Activated naive CD8-positive, alpha-beta T cell treated with anti-CD3 and anti-CD28 coated beads, Interleukin-2, amount 10 ng/mL, durations not matched to agents 7 days and 5 days (primary cell): ENCODE results near the gene BAZ2A. TPM values are rescaled to one million over a fixed set of nuclear protein-coding genes. Genes with fewer than 3 reads are reported as not detected.
"Not testable (repeated sequence)": the region's sequence is repeated elsewhere in the genome, so short reads cannot be mapped to it uniquely, and the experiment has no call there.

ENCODE experiments used
- ATAC-seq: fragments of 150-1000 bp; cut with Tn5 transposase; one replicate; pipeline ENCODE4 v1.10.0; 2021; ENCODE audit warnings: low read depth, moderate library complexity
- POLR2A ChIA-PET: fragments of 350-600 bp; sonication (Branson Sonifier 250); formaldehyde crosslinking; loops from one replicate; lab custom pipeline; 2021; ENCODE audit warnings: antibody characterized with exemption; lab: Charles Lee
- DNase-seq: peaks from one replicate; pipeline ENCODE4 v3.0.0; 2021
- H3K27ac Mint-ChIP-seq: one replicate; pipeline ENCODE4 v1.8.0; 2022; ENCODE audit warnings: mild to moderate bottlenecking, mixed read lengths
- H3K27me3 Mint-ChIP-seq: one replicate; pipeline ENCODE4 v1.8.0; 2022; ENCODE audit warnings: mild to moderate bottlenecking, moderate library complexity, mixed read lengths
- H3K36me3 Mint-ChIP-seq: one replicate; pipeline ENCODE4 v1.8.0; 2021; ENCODE audit warnings: mild to moderate bottlenecking, mixed read lengths
- H3K4me1 Mint-ChIP-seq: one replicate; pipeline ENCODE4 v1.8.0; 2021; ENCODE audit warnings: mixed read lengths
- H3K4me3 Mint-ChIP-seq: one replicate; pipeline ENCODE4 v1.8.0; 2022; ENCODE audit warnings: mild to moderate bottlenecking, moderate library complexity, mixed read lengths
- H3K9me3 Mint-ChIP-seq: one replicate; pipeline ENCODE4 v1.8.0; 2021; ENCODE audit warnings: mixed read lengths
- total RNA-seq, 2 experiments: library from RNA; stranded (reverse); gene quantifications; one replicate each; pipeline ENCODE4 v1.2.3, GENCODE V29; 2021

BAZ2A gene
- 100 to 1,000 TPM; 139 to 145 TPM for total RNA-seq

- Mint-ChIP-seq H3K4me1 (peaks cover 64% of the 10 kb centered on the region), H3K36me3 (peaks cover 12% of the 10 kb centered on the region), H3K27me3 (no peaks in the 10 kb centered on the region), H3K4me3 (peak within 1 kb of the TSS; percentile 84), H3K27ac (peak within 1 kb of the TSS; percentile 86), H3K9me3 (no peaks in the 10 kb centered on the region)
- DNase-seq (peak; percentile 88), ATAC-seq (peak; percentile 70)
- POLR2A ChIA-PET: interaction anchor here (1.2 to 3.4 kb wide), 5 partner anchors 15 to 270 kb away, joined by 6 to 33 read pairs (median 14); partner anchors contain the start of genes ATP5F1B, PTGES3, RBMS2 and STAT2
These were observed at the start of gene BAZ2A for GRCh38 chr12:56630180-56630632. TSS of gene BAZ2A (minus strand) at chr12:56630326. CDS start at chr12:56617530, 12,796 bp downstream.

GRCh38 chr12:56678852-56679251 lies 48.7 kb upstream of the BAZ2A start:
- Mint-ChIP-seq H3K4me1 (peaks cover 32% of the 10 kb centered on the region), H3K27ac (no peak overlapping the region), H3K36me3 (peaks cover 24% of the 10 kb centered on the region), H3K9me3 (no peaks in the 10 kb centered on the region), H3K27me3 (no peaks in the 10 kb centered on the region), H3K4me3 (no peak overlapping the region)
- POLR2A ChIA-PET: interaction anchor here (0.7 to 3.3 kb wide), 5 partner anchors 9 to 50 kb away, joined by 3 to 14 read pairs (median 5); partner anchors contain the start of genes ATP5F1B and PTGES3
- DNase-seq (peak; percentile 8), ATAC-seq (no peak)

- no peak for ATAC-seq
- Mint-ChIP-seq H3K27me3 (no peaks in the 10 kb centered on the region), H3K36me3 (peaks cover 22% of the 10 kb centered on the region), H3K27ac (no peak overlapping the region), H3K4me1 (peaks cover 32% of the 10 kb centered on the region), H3K4me3 (no peak overlapping the region), H3K9me3 (no peaks in the 10 kb centered on the region)
- no peak for DNase-seq
- POLR2A ChIA-PET: interaction anchor here (0.8 to 3.3 kb wide), 3 partner anchors 11 to 49 kb away, joined by 3 to 14 read pairs (median 6); partner anchors contain the start of genes ATP5F1B and PTGES3
These were observed 47.6 kb upstream of the BAZ2A start for GRCh38 chr12:56677680-56678079.

GRCh38 chr12:56676851-56677580 lies 46.9 kb upstream of the BAZ2A start:
- Mint-ChIP-seq H3K36me3 (peaks cover 24% of the 10 kb centered on the region), H3K27ac (no peak overlapping the region), H3K4me3 (no peak overlapping the region), H3K4me1 (peaks cover 33% of the 10 kb centered on the region), H3K9me3 (no peaks in the 10 kb centered on the region), H3K27me3 (no peaks in the 10 kb centered on the region)
- DNase-seq (peak; percentile 18), ATAC-seq (peak; percentile 47)
- POLR2A ChIA-PET: interaction anchor here (1.9 to 3.3 kb wide), 2 partner anchors 11 to 48 kb away, joined by 7 to 14 read pairs; partner anchors contain the start of genes NACA and PTGES3

GRCh38 chr12:56671608-56672007 lies 41.5 kb upstream of the BAZ2A start:
- H3K4me3 Mint-ChIP-seq: no peak overlapping the region
- peaks cover 27% of the 10 kb centered on the region for H3K4me1 Mint-ChIP-seq
- POLR2A ChIA-PET: interaction anchor here (0.6 kb wide), 1 partner anchor 54 kb away, joined by 3 read pairs; the partner anchor contains the start of gene NACA

GRCh38 chr12:56670836-56671235 lies 40.7 kb upstream of the BAZ2A start:
- peaks cover 25% of the 10 kb centered on the region for H3K4me1 Mint-ChIP-seq
- no peak overlapping the region for H3K4me3 Mint-ChIP-seq
- POLR2A ChIA-PET: no interaction called here
- DNase-seq (peak; percentile 8), ATAC-seq (no peak)
- H3K9me3 Mint-ChIP-seq: no peaks in the 10 kb centered on the region
- H3K27ac Mint-ChIP-seq: no peak overlapping the region
- H3K27me3 Mint-ChIP-seq: no peaks in the 10 kb centered on the region
- peaks cover 35% of the 10 kb centered on the region for H3K36me3 Mint-ChIP-seq

More at GRCh38 chr12:56671608-56672007, 41.5 kb upstream of the BAZ2A start:
- no peaks in the 10 kb centered on the region for H3K27me3 Mint-ChIP-seq
- peaks cover 32% of the 10 kb centered on the region for H3K36me3 Mint-ChIP-seq
- ATAC-seq (no peak), DNase-seq (no peak)
- H3K9me3 Mint-ChIP-seq: no peaks in the 10 kb centered on the region
- peak overlapping the region; percentile 31 for H3K27ac Mint-ChIP-seq

GRCh38 chr12:56668197-56668457 lies 38.0 kb upstream of the BAZ2A start:
- DNase-seq (no peak), ATAC-seq (no peak)
- peaks cover 42% of the 10 kb centered on the region for H3K36me3 Mint-ChIP-seq
- H3K9me3 Mint-ChIP-seq: no peaks in the 10 kb centered on the region
- peaks cover 21% of the 10 kb centered on the region for H3K4me1 Mint-ChIP-seq
- H3K27ac Mint-ChIP-seq: no peak overlapping the region
- POLR2A ChIA-PET: no interaction called here
- H3K27me3 Mint-ChIP-seq: no peaks in the 10 kb centered on the region
- H3K4me3 Mint-ChIP-seq: no peak overlapping the region

- no peak for ATAC-seq
- H3K36me3 Mint-ChIP-seq: peaks cover 25% of the 10 kb centered on the region
- no peaks in the 10 kb centered on the region for H3K9me3 Mint-ChIP-seq
- peaks cover 2% of the 10 kb centered on the region for H3K4me1 Mint-ChIP-seq
- H3K27me3 Mint-ChIP-seq: no peaks in the 10 kb centered on the region
- no peak overlapping the region for H3K27ac Mint-ChIP-seq
- H3K4me3 Mint-ChIP-seq: no peak overlapping the region
- POLR2A ChIA-PET: interaction anchor here (1.1 to 1.5 kb wide), 3 partner anchors 17 to 26 kb away, joined by 3 to 4 read pairs (median 4); partner anchors contain the start of genes ATP5F1B and PTGES3
- no peak for DNase-seq
These were observed 32.0 kb upstream of the BAZ2A start for GRCh38 chr12:56661979-56662638.

- H3K27me3 Mint-ChIP-seq: no peaks in the 10 kb centered on the region
- DNase-seq (no peak), ATAC-seq (no peak)
- no peaks in the 10 kb centered on the region for H3K9me3 Mint-ChIP-seq
- no peak overlapping the region for H3K27ac Mint-ChIP-seq
- POLR2A ChIA-PET: interaction anchor here (1.1 kb wide), 1 partner anchor 16 kb away, joined by 4 read pairs; the partner anchor contains the start of gene ATP5F1B
- H3K4me1 Mint-ChIP-seq: peaks cover 2% of the 10 kb centered on the region
- H3K36me3 Mint-ChIP-seq: peaks cover 25% of the 10 kb centered on the region
- no peak overlapping the region for H3K4me3 Mint-ChIP-seq
These were observed 31.4 kb upstream of the BAZ2A start for GRCh38 chr12:56661560-56661959.

- H3K27me3 Mint-ChIP-seq: no peaks in the 10 kb centered on the region
- no peak for ATAC-seq
- H3K36me3 Mint-ChIP-seq: peaks cover 21% of the 10 kb centered on the region
- no peak overlapping the region for H3K27ac Mint-ChIP-seq
- no peak for DNase-seq
- POLR2A ChIA-PET: interaction anchor here (0.7 to 1.8 kb wide), 5 partner anchors 10 to 30 kb away, joined by 3 to 9 read pairs (median 4); partner anchors contain the start of genes ATP5F1B and PTGES3
- H3K4me1 Mint-ChIP-seq: peaks cover 2% of the 10 kb centered on the region
- H3K9me3 Mint-ChIP-seq: peaks cover 3% of the 10 kb centered on the region
- H3K4me3 Mint-ChIP-seq: no peak overlapping the region
These were observed 28.8 kb upstream of the BAZ2A start for GRCh38 chr12:56658921-56659320.

- Mint-ChIP-seq H3K9me3 (peaks cover 10% of the 10 kb centered on the region), H3K36me3 (peaks cover 26% of the 10 kb centered on the region), H3K4me3 (no peak overlapping the region), H3K4me1 (peaks cover 2% of the 10 kb centered on the region), H3K27ac (no peak overlapping the region), H3K27me3 (no peaks in the 10 kb centered on the region)
- POLR2A ChIA-PET: interaction anchor here (1.8 kb wide), 1 partner anchor 12 kb away, joined by 9 read pairs; the partner anchor contains the start of gene ATP5F1B
- ATAC-seq (peak; percentile 36), DNase-seq (no peak)
These were observed 27.6 kb upstream of the BAZ2A start for GRCh38 chr12:56657416-56658379.

GRCh38 chr12:56653781-56654180 lies 23.7 kb upstream of the BAZ2A start:
- H3K27ac Mint-ChIP-seq: not testable (repeated sequence)

More at GRCh38 chr12:56653781-56654180, 23.7 kb upstream of the BAZ2A start:
- H3K36me3 Mint-ChIP-seq: peaks cover 19% of the 10 kb centered on the region
- H3K4me1 Mint-ChIP-seq, H3K27me3 Mint-ChIP-seq, DNase-seq, H3K4me3 Mint-ChIP-seq, POLR2A ChIA-PET, ATAC-seq: not testable (repeated sequence)
- peaks cover 13% of the 10 kb centered on the region for H3K9me3 Mint-ChIP-seq
